Suprapubic skin (tissue), 4 donors: Measurements from ENCODE around the gene RCBTB2. TPM values are rescaled to one million over a fixed set of nuclear protein-coding genes. Genes with fewer than 3 reads are reported as not detected.

ENCODE experiments used
- DNase-seq, 2 donors: peaks; one replicate each; pipeline ENCODE4 v3.0.0-alpha.2; 2019; ENCODE audit warnings: low spot score in 2 of 2
- H3K27ac ChIP-seq: fragments of 200-600 bp; sonication (generic); one replicate; pipeline ENCODE4 v1.5.1; 2019
- H3K27me3 ChIP-seq: fragments of 200-600 bp; sonication (generic); one replicate; pipeline ENCODE4 v1.5.1; 2019
- H3K36me3 ChIP-seq: fragments of 200-600 bp; sonication (generic); one replicate; pipeline ENCODE4 v1.5.1; 2019
- H3K4me1 ChIP-seq: fragments of 200-600 bp; sonication (generic); one replicate; pipeline ENCODE4 v1.5.1; 2019
- H3K4me3 ChIP-seq: fragments of 200-600 bp; sonication (generic); one replicate; pipeline ENCODE4 v1.5.1; 2019; ENCODE audit warnings: mild to moderate bottlenecking
- H3K9me3 ChIP-seq: fragments of 200-600 bp; sonication (generic); one replicate; pipeline ENCODE4 v1.5.1; 2019
- EP300 ChIP-seq: sonication (generic); formaldehyde crosslinking; IDR thresholded peaks from one replicate; pipeline ENCODE4 v1.6.1; 2017; ENCODE audit warnings: antibody characterized with exemption
- POLR2A ChIP-seq, 2 donors: fragments of 450-650 bp; IDR thresholded peaks; one replicate each; pipeline ENCODE4 v1.6.1; 2017; ENCODE audit warnings: antibody characterized with exemption in 2 of 2, mild to moderate bottlenecking in 2 of 2, moderate library complexity in 2 of 2
- POLR2AphosphoS5 ChIP-seq, 3 donors: sonication (generic); formaldehyde crosslinking; IDR thresholded peaks; one replicate each; pipeline ENCODE4 v1.6.1; 2017; ENCODE audit warnings: antibody characterized with exemption in 3 of 3
- WGBS: methylation state at CpG from one replicate; pipeline ENCODE4 v1.1.5; 2018; 5-methylcytosine and 5-hydroxymethylcytosine counted together
- total RNA-seq, 4 donors: library from RNA; depleted of rRNA; stranded (reverse); fragments of >200 nt; gene quantifications; one replicate each; pipeline ENCODE4 v1.1.0, GENCODE V29; 2016
- TF ChIP-seq, protein P1 (sequence below), 2 donors: fragments of 200-600 bp in 1 of 2; fragments of 450-650 bp in 1 of 2; sonication (generic) in 1 of 2; IDR thresholded peaks; one replicate each; pipeline ENCODE4 v1.5.1; 2016 to 2019; ENCODE audit warnings: antibody characterized with exemption in 2 of 2, mild to moderate bottlenecking in 1 of 2, moderate library complexity in 1 of 2

The RCBTB2 gene
- total RNA-seq, 4 donors from 2014 or later: 2.9 to 5.8 (median 4.4) TPM

DNA sequence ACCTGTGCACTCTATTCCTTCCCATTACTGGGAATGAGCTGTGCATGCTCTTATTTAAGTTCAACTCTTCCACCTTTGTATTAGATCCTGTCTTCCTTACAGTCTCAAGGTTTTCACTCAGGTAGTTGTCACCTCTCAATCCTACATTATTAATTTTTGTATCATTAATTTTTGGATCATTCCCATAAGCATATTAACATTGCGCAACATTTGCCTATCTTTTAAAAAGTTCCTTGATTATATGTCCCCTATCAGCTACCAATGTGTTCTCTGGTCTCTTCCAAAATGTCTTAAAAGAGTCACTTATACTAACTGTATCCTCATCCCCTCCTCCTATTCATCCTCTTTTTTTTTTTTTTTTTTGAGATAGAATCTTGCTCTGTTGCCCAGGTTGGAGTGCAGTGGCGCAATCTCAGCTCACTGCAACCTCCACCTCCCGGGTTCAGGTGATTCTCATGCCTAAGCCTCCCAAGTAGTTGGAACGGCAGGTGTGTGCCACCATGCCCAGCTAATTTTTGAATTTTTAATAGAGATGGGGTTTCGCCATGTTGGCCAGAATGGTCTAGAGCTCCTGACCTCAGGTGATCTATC, 2.1 kb upstream of the RCBTB2 start:
- TF ChIP-seq POLR2A (IDR thresholded peaks at IDR 0.05): no peak
- TF ChIP-seq EP300: no peak
- TF ChIP-seq, protein P1, sequence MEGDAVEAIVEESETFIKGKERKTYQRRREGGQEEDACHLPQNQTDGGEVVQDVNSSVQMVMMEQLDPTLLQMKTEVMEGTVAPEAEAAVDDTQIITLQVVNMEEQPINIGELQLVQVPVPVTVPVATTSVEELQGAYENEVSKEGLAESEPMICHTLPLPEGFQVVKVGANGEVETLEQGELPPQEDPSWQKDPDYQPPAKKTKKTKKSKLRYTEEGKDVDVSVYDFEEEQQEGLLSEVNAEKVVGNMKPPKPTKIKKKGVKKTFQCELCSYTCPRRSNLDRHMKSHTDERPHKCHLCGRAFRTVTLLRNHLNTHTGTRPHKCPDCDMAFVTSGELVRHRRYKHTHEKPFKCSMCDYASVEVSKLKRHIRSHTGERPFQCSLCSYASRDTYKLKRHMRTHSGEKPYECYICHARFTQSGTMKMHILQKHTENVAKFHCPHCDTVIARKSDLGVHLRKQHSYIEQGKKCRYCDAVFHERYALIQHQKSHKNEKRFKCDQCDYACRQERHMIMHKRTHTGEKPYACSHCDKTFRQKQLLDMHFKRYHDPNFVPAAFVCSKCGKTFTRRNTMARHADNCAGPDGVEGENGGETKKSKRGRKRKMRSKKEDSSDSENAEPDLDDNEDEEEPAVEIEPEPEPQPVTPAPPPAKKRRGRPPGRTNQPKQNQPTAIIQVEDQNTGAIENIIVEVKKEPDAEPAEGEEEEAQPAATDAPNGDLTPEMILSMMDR (IDR thresholded peaks at IDR 0.05): no peak
- TF ChIP-seq POLR2AphosphoS5 (IDR thresholded peaks at IDR 0.05): no peak
- Histone ChIP-seq H3K27ac (no peak overlapping the region), H3K9me3 (no peaks in the 10 kb centered on the region), H3K4me3 (no peak overlapping the region), H3K36me3 (no peaks in the 10 kb centered on the region), H3K4me1 (peaks cover 16% of the 10 kb centered on the region), H3K27me3 (no peaks in the 10 kb centered on the region)
- 96% methylated on average over 5 of the region's 5 CpGs for WGBS
- no peak for DNase-seq

DNA sequence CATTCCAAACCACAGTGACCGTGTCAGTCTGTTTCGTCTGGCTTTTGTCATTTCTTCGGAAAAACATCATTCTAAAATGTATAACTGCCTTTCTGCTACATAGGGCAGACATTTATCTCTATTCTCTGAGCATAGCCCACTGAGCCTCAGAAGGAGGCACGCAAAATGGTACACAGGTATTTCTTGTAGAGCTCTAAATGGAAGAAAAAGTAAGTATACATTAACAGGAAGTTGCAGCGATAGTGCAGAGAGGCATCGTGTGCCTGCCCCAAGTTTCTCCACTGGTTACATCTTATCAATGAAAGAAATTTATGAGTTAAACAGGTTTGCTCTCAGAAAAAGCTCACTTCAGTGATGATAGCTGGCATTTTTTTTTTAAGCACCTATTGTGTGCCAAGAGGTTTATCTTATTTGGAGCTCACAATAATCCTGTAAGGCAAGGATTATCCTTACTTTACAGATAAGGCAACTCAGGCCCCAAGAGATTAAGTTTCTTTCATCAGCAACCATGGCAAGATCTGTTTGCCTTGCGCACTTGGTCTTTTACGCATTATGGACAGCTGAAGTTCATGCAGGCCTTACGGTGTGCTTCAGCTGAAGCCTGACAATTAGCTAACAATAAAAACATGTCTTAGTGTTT, 1.2 kb upstream of the RCBTB2 start:
- Histone ChIP-seq H3K27ac (peak overlapping the region; percentile 95), H3K4me3 (no peak overlapping the region), H3K27me3 (no peaks in the 10 kb centered on the region), H3K4me1 (peaks cover 16% of the 10 kb centered on the region), H3K36me3 (no peaks in the 10 kb centered on the region), H3K9me3 (no peaks in the 10 kb centered on the region)
- DNase-seq: no peak
- TF ChIP-seq POLR2A (IDR thresholded peaks at IDR 0.05) (no peak), POLR2AphosphoS5 (IDR thresholded peaks at IDR 0.05) (no peak), EP300 (no peak)
- TF ChIP-seq, protein P1 (IDR thresholded peaks at IDR 0.05): no peak
- 81% methylated on average over 9 of the region's 9 CpGs for WGBS

DNA sequence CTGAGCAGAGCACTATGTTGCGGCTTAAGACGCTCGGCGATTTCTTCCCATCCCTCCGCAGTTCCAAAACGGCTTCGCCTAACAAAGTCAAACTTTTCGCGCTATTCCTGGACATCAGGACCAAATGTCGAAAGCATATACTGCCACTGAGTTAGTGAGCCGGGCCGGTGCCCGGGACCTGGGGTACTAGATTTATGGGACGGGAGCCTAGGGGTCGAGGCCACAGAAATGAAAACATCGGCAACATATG, 699 bp downstream of the RCBTB2 start:
- no peaks in the 10 kb centered on the region for H3K27me3 ChIP-seq
- 1% methylated on average over 16 of the region's 16 CpGs for WGBS

DNA sequence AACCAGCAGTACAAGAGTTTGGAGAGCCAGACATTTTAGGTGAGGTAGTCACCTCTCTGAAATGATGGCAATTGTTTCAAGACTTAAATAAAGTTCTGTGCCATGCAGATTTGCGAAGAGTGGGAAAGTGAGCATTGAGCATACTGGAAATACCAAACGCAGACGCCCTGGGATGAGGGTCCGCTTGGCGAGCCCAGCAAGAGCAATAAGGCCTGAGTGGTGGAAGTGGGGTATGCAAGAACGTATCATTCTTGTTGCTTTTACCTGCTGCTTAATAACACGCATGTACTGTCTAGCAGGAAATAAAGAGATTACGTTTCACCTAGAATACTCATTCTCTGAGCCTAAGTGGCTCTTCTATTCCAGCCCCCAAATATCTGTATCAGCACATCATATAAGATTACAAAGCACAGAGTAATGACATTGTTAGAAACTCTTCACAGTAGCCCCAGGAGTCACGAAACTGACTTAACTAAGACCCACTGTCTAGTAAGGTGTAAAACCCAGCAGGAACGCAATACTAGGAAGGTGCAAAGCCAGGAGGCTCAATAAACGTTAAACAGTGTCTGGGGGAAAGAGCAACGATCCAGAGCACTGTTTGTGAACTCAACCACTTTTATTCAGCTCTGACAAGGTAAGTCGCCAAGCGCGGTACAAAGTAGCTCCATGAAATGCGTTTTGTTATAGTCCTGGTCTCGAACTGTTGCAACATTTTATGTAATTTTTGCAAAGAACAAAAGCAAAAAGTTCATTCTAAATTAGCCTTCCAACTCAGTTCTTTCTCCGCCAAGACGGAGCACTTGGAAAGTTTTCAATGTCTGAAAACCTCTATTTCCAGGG, 1.2 kb downstream of the RCBTB2 start:
- Histone ChIP-seq H3K4me1 (peaks cover 23% of the 10 kb centered on the region), H3K4me3 (peak overlapping the region; percentile 85), H3K36me3 (no peaks in the 10 kb centered on the region), H3K9me3 (no peaks in the 10 kb centered on the region), H3K27me3 (no peaks in the 10 kb centered on the region), H3K27ac (peak overlapping the region; percentile 95)
- TF ChIP-seq EP300 (no peak), POLR2AphosphoS5 (IDR thresholded peaks at IDR 0.05) (no peak), POLR2A (IDR thresholded peaks at IDR 0.05) (no peak)
- TF ChIP-seq, protein P1 (IDR thresholded peaks at IDR 0.05): no peak
- no peak for DNase-seq
- 32% methylated on average over 19 of the region's 19 CpGs for WGBS

More for the DNA sequence above, 699 bp downstream of the RCBTB2 start:
- DNase-seq: no peak
- H3K36me3 ChIP-seq: no peaks in the 10 kb centered on the region
- H3K4me1 ChIP-seq: peaks cover 23% of the 10 kb centered on the region
- TF ChIP-seq, protein P1 (IDR thresholded peaks at IDR 0.05): no peak
- TF ChIP-seq POLR2AphosphoS5 (IDR thresholded peaks at IDR 0.05): no peak
- TF ChIP-seq POLR2A (IDR thresholded peaks at IDR 0.05): no peak
- no peak for TF ChIP-seq EP300
- peak overlapping the region; percentile 95 for H3K27ac ChIP-seq
- peak overlapping the region; percentile 85 for H3K4me3 ChIP-seq
- no peaks in the 10 kb centered on the region for H3K9me3 ChIP-seq

DNA sequence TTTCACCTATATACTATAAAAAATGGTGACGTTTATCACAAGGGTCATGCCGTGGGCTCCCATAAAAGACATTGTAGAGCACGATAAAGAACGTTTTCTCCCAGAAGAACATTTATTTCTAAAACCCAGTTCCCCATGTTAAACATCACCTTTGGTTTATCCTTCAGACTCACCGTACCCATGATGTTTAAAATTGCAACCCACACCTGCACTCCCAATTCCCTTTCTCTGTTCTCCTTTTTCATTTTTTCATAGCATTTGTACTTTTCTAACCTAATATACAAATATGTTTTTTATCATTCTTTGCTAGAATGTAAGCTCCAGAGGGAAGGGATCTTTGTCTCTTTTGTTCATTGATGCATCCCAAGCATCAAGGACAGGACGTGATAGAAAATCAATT, 2.0 kb downstream of the RCBTB2 start:
- WGBS: 89% methylated on average over 6 of the region's 6 CpGs
- TF ChIP-seq POLR2A (IDR thresholded peaks at IDR 0.05): no peak
- no peak for TF ChIP-seq POLR2AphosphoS5 (IDR thresholded peaks at IDR 0.05)
- no peak for TF ChIP-seq EP300
- TF ChIP-seq, protein P1 (IDR thresholded peaks at IDR 0.05): no peak
- Histone ChIP-seq H3K27ac (no peak overlapping the region), H3K4me3 (no peak overlapping the region), H3K36me3 (no peaks in the 10 kb centered on the region), H3K4me1 (peaks cover 23% of the 10 kb centered on the region), H3K9me3 (no peaks in the 10 kb centered on the region), H3K27me3 (no peaks in the 10 kb centered on the region)
- DNase-seq: no peak
